Common myeloid progenitor, CD34-positive (primary cell): ENCODE measurements around the gene IL1RL1.

ENCODE experiments used
- CTCF ChIA-PET: fragments of 350-600 bp; sonication (Branson Sonifier 250); formaldehyde crosslinking; loops from one replicate; lab custom pipeline; 2021; ENCODE audit warnings: antibody characterized with exemption; lab: Charles Lee
- POLR2A ChIA-PET: fragments of 350-600 bp; sonication (Branson Sonifier 250); formaldehyde crosslinking; loops from one replicate; lab custom pipeline; 2021; ENCODE audit warnings: antibody characterized with exemption; lab: Charles Lee
- DNase-seq, 3 donors: peaks; one replicate each; pipeline versions ENCODE4 v3.0.0 to v3.0.0-alpha.2; 2013
- H3K27ac ChIP-seq, 2 experiments: 1 replicate in 1 of 2; 2 replicates in 1 of 2; pipeline ENCODE4 v1.7.0; 2013; ENCODE audit warnings: inconsistent platforms in 2 of 2, low read length in 2 of 2, mild to moderate bottlenecking in 2 of 2, low read depth in 1 of 2, moderate library complexity in 1 of 2; ENCODE audit not compliant: severe bottlenecking in 2 of 2, insufficient read depth in 1 of 2, poor library complexity in 1 of 2
- H3K27me3 ChIP-seq, 5 experiments: replicated peaks in 2 of 5; 1 replicate in 3 of 5; 2 replicates in 2 of 5; pipeline versions ENCODE4 v1.6.1 to v1.7.0; 2013; ENCODE audit warnings: low read length in 4 of 5, mild to moderate bottlenecking in 2 of 5, moderate library complexity in 2 of 5, inconsistent platforms in 1 of 5; ENCODE audit not compliant: insufficient read depth in 5 of 5, control insufficient read depth in 4 of 5
- H3K36me3 ChIP-seq, 4 experiments: 1 replicate in 2 of 4; 2 replicates in 2 of 4; pipeline versions ENCODE4 v1.6.1 to v1.7.0; 2013; ENCODE audit warnings: low read length in 3 of 4, control low read depth in 1 of 4, mild to moderate bottlenecking in 1 of 4; ENCODE audit not compliant: control insufficient read depth in 4 of 4, insufficient read depth in 4 of 4
- H3K4me1 ChIP-seq, 4 experiments: 1 replicate in 3 of 4; 2 replicates in 1 of 4; pipeline versions ENCODE4 v1.6.1 to v1.7.1; 2013; ENCODE audit warnings: low read length in 3 of 4, mild to moderate bottlenecking in 3 of 4, control low read depth in 1 of 4, inconsistent platforms in 1 of 4, moderate library complexity in 1 of 4; ENCODE audit not compliant: control insufficient read depth in 4 of 4, insufficient read depth in 4 of 4; ENCODE audit errors: control extremely low read depth in 1 of 4
- H3K4me3 ChIP-seq, 7 experiments: 1 replicate in 4 of 7; 2 replicates in 3 of 7; pipeline versions ENCODE4 v1.5.1 to v1.7.0; 2013; ENCODE audit warnings: mild to moderate bottlenecking in 7 of 7, low read length in 6 of 7, moderate library complexity in 6 of 7, inconsistent platforms in 2 of 7, low read depth in 2 of 7, control low read depth in 1 of 7; ENCODE audit not compliant: insufficient read depth in 4 of 7, control insufficient read depth in 1 of 7; ENCODE audit errors: extremely low read depth in 1 of 7
- H3K9me3 ChIP-seq, 5 experiments: 1 replicate in 4 of 5; 2 replicates in 1 of 5; pipeline versions ENCODE4 v1.6.1 to v1.7.1; 2013; ENCODE audit warnings: low read length in 4 of 5, mild to moderate bottlenecking in 2 of 5, inconsistent platforms in 1 of 5, low read depth in 1 of 5, moderate library complexity in 1 of 5; ENCODE audit not compliant: control insufficient read depth in 4 of 5, insufficient read depth in 2 of 5; ENCODE audit errors: control extremely low read depth in 1 of 5
- WGBS: methylation state at CpG from one replicate; pipeline ENCODE4 v1.1.5; 2013; ENCODE audit not compliant: insufficient coverage; 5-methylcytosine and 5-hydroxymethylcytosine counted together

Gene IL1RL1

GRCh38 chr2:102313025-102313424 lies 1.7 kb downstream of the IL1RL1 start:
- no peak for DNase-seq
- Histone ChIP-seq H3K27ac (no peak overlapping the region), H3K27me3 (no peaks in the 10 kb centered on the region), H3K4me1 (peaks cover 0 to 13% (median 8%) of the 10 kb centered on the region in 4 experiments), H3K4me3 (no peak overlapping the region), H3K36me3 (no peaks in the 10 kb centered on the region), H3K9me3 (no peaks in the 10 kb centered on the region)
- ChIA-PET POLR2A (no interaction called here), CTCF (interaction anchor here (1.2 to 1.4 kb wide), 2 partner anchors 11 to 29 kb away, joined by 3 to 4 read pairs; no protein-coding TSS in a partner anchor)
- 100% methylated on average over 1 of the region's 2 CpGs for WGBS

- 77% methylated on average over 4 of the region's 8 CpGs for WGBS
- Histone ChIP-seq H3K27me3 (no peaks in the 10 kb centered on the region), H3K9me3 (no peaks in the 10 kb centered on the region), H3K4me1 (peaks cover 0 to 13% (median 10%) of the 10 kb centered on the region in 4 experiments), H3K4me3 (peak overlapping the region in 1 of 7 experiments; percentile 29), H3K27ac (no peak overlapping the region), H3K36me3 (no peaks in the 10 kb centered on the region)
- ChIA-PET POLR2A (no interaction called here), CTCF (interaction anchor here (1.2 kb wide), 1 partner anchor 29 kb away, joined by 3 read pairs; no protein-coding TSS in a partner anchor)
- no peak for DNase-seq
These were observed 2.1 kb downstream of the IL1RL1 start for GRCh38 chr2:102313471-102313870.

GRCh38 chr2:102313950-102314349 lies 2.6 kb downstream of the IL1RL1 start:
- Histone ChIP-seq H3K36me3 (no peaks in the 10 kb centered on the region), H3K27ac (no peak overlapping the region), H3K9me3 (no peaks in the 10 kb centered on the region), H3K27me3 (no peaks in the 10 kb centered on the region), H3K4me3 (peak overlapping the region in 1 of 7 experiments; percentile 29), H3K4me1 (peaks cover 0 to 13% (median 11%) of the 10 kb centered on the region in 4 experiments)
- CTCF ChIA-PET: no interaction called here
- 80% methylated on average over 1 of the region's 3 CpGs for WGBS
- POLR2A ChIA-PET: no interaction called here
- DNase-seq: no peak

GRCh38 chr2:102315921-102316320 lies 4.6 kb downstream of the IL1RL1 start:
- CTCF ChIA-PET: interaction anchor here (0.8 to 1.4 kb wide), 3 partner anchors 19 to 64 kb away, joined by 3 to 4 read pairs (median 3); no protein-coding TSS in a partner anchor
- H3K4me1 ChIP-seq: peaks cover 0 to 13% (median 5%) of the 10 kb centered on the region in 4 experiments
- H3K4me3 ChIP-seq: no peak overlapping the region
- H3K27me3 ChIP-seq: no peaks in the 10 kb centered on the region
- POLR2A ChIA-PET: no interaction called here
- H3K36me3 ChIP-seq: no peaks in the 10 kb centered on the region
- no peaks in the 10 kb centered on the region for H3K9me3 ChIP-seq
- no peak for DNase-seq
- H3K27ac ChIP-seq: no peak overlapping the region
- WGBS: 60% methylated on average over 1 of the region's 2 CpGs

- Histone ChIP-seq H3K4me3 (no peak overlapping the region), H3K9me3 (no peaks in the 10 kb centered on the region), H3K4me1 (peaks cover 0 to 15% (median 8%) of the 10 kb centered on the region in 4 experiments), H3K36me3 (no peaks in the 10 kb centered on the region), H3K27me3 (no peaks in the 10 kb centered on the region), H3K27ac (no peak overlapping the region)
- ChIA-PET POLR2A (no interaction called here), CTCF (no interaction called here)
- no peak for DNase-seq
- WGBS: 57% methylated on average over 2 of the region's 2 CpGs
These were observed 6.4 kb downstream of the IL1RL1 start for GRCh38 chr2:102317715-102318114.

GRCh38 chr2:102318437-102318836 lies 7.1 kb downstream of the IL1RL1 start:
- POLR2A ChIA-PET: no interaction called here
- 86% methylated on average over 1 of the region's 2 CpGs for WGBS
- no peak overlapping the region for H3K27ac ChIP-seq
- H3K36me3 ChIP-seq: no peaks in the 10 kb centered on the region
- H3K4me1 ChIP-seq: peaks cover 0 to 19% (median 9%) of the 10 kb centered on the region in 4 experiments
- no peak overlapping the region for H3K4me3 ChIP-seq
- no peaks in the 10 kb centered on the region for H3K27me3 ChIP-seq
- no peak for DNase-seq
- CTCF ChIA-PET: interaction anchor here (1.0 to 2.1 kb wide), 2 partner anchors 11 to 13 kb away, joined by 3 to 4 read pairs; no protein-coding TSS in a partner anchor
- H3K9me3 ChIP-seq: no peaks in the 10 kb centered on the region

- Histone ChIP-seq H3K4me1 (peaks cover 0 to 13% (median 9%) of the 10 kb centered on the region in 4 experiments), H3K4me3 (no peak overlapping the region), H3K36me3 (no peaks in the 10 kb centered on the region), H3K27me3 (no peaks in the 10 kb centered on the region), H3K27ac (no peak overlapping the region), H3K9me3 (peaks cover 0 to 2% (median 0%) of the 10 kb centered on the region in 5 experiments)
- ChIA-PET POLR2A (no interaction called here), CTCF (interaction anchor here (0.9 kb wide), 1 partner anchor 71 kb away, joined by 3 read pairs; no protein-coding TSS in a partner anchor)
- DNase-seq: peak in 2 of 3 donors; percentile 36 to 51
- WGBS: 90% methylated on average over 2 of the region's 6 CpGs
These were observed 10.8 kb downstream of the IL1RL1 start for GRCh38 chr2:102321941-102322719.
